ENCODE measurements around the gene LACC1.

LACC1 gene

DNA sequence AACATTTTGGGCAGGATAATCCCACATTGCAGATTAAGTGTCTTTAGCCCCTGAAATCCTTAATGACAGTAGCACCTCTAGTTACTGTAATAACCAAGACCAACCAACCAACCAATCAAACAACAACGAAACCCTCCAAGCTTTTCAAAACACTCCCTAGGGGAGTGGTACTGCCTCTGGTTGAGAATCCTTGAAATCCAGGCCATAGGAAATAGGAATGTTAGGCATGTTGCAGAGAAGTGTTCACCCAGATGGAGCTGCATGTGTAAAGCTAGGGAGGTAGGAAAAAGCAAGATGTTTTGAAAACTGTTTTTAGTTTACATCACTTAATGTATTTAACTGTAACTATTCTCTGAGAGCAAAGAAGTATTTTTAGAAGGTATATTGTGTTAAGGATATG is 4.5 kb downstream of the LACC1 start:
- no peak for DNase-seq (ENCODE audit: low spot score)

DNA sequence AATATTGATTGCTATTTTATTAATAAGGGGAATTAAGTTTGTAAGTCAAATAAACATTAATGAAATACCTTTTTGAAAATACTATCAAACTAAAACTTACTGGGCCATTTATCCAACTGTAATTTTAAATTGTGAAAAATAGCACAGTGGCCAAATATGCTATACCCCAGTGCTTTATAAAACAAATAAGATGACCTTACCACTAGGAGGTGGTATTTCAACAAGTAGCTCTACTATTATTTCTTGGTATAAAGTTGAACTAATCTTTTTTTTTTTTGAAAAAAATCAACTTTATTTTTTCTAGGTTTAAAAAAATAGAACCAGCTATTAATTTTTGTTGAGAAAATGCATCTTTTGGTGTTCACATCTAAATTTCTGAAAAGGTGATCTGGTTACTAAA is 14.7 kb downstream of the LACC1 start:
- DNase-seq (ENCODE audit: low spot score) = no peak

DNA sequence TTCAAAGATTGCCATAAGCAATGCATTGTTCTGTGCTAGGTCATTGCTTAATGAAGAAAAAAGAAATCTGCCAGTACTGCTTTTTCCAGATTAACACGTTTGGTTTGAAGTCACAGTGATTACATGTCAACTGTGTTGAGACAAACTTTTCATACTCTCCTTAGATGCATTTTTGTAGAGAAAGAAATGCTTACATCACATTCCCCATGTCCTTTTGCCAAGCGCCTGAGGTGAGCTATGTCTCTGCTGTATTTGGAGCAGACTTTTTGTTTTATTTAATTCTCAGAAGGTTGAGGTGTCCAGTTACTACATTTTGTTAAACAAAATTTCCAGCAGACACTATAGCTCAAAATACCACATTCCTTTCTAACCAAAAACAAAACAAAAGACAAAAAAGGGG is 16.2 kb downstream of the LACC1 start:
- no peak for DNase-seq (ENCODE audit: low spot score)

DNA sequence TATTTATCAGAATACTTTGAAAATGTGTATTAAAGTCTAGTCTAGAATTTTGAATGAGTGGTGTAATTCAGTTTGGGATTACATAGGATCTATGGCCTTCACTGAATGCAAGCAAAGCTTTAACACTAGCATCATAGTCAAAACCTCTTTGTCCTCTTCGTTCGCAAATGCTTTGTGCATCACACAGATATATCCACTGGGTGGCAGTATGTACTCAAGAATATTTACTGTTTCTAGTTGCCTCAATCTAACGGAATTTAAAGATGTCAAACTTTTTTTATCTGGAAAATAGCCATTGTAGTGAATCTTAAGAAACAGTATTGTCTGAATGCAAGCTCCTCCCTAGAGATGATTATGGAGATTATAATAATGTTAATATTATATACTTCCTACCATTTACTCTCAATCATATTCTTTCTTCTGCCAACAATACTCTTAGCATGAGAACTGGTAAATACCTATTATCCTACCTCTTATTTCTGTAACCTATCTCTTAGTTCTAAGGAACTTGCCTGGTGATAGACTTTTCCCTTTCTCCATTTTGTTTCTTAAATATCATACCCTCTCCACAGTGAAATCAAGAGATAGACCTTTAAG is 25.8 kb downstream of the LACC1 start:
- DNase-seq (ENCODE audit: low spot score) = peak; percentile 73

DNA sequence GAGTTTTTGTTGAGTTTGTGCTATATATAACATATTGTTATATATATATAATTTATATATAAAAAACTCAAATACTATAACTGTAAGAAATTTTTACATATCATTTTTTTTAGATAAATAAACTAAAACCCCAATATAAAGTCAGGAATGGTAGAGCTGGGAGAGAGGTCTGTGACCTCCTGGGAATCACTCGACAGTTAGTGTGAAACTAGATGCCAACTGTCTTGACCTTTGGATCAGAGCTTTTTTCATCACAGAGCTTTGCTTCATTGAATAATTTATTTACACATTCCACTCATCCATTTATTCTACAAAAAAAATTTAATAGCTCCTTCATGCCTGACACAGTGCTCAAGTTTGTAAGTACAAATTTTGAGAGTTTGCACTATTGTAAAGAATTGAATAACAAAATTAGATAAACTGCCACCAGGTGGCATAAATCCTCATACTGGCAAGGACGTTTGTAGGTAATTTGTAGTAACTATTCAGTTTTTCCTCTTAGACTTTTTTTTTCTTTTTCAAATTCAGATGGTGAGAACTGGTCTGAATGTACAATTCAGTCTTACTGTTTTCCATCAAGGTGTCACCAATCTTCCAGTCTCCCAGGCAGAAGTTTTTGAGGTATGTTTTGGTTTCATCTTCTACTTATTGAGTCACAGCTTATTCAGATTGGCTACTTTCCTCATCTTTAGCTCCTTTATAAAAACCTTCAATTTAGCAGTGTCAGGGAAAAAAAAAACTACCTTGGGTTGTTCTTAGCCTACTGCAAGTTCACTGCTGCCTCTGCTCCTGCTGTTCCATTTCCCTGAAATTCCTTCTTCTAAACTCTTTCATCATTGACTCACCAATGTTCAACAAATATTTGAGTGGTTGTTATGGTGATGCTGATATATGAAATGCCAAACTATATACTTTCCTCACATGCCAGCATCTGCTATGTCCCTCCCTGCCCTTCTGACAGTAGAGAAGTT is 28.7 kb downstream of the LACC1 start:
- DNase-seq (ENCODE audit: low spot score) = peak; percentile 24

DNA sequence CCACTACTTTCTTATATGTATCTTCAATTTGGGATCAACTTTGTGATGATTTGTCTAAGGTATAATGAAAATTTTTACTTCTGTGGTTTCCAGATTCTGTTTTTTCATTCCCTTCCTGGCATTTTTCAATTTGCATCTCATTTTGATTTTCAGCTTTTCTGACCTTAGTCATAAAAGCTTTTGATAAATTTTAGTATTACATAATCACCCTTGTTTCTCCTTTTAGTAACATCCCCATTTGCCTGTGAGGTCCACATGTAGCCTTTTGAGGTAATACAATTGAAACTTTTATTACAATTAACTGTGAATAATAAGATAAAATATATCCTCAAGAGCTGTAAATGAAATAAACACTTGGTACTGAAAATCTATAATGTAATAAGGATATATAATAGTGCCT is 31.2 kb downstream of the LACC1 start:
- DNase-seq (ENCODE audit: low spot score) = no peak

DNA sequence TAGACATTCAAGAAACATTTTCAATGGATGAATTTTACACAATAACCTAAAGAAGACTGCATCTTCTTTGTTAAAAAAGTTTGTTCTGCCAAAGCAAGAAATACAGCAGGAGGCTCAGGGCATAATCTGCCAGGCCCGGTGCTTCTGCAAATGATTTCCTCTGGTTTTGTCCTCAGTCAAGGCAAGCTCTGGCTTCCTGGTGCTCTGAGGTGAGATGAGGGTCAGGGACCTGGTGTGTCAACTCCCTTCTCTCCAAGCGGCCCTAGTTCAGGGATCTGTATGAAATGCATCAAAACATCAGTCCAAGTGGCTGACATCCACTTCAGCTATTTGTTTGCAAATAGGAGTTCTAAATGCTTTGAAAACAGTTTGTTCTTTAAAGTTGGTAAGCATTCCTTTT is 31.6 kb downstream of the LACC1 start:
- no peak for DNase-seq (ENCODE audit: low spot score)

DNA sequence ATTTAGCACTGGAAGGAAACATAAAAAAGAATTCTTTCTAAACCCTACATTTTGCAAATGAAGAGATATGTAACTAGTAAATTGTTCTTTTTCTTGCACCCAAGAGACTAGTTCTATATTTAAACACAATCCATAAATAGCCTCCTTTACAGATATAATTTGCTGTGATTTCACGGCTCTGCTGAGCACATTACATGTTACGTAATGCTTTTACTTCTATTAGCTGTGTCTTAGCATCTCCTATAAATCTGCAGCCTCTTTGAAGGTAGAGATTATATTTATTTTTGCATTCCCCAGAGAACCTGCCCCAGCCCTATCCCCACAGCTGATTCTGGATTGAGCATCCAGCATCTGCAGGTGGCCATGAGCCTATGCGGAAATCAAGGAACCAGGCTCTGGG is 32.2 kb downstream of the LACC1 start:
- no peak for DNase-seq (ENCODE audit: low spot score)

DNA sequence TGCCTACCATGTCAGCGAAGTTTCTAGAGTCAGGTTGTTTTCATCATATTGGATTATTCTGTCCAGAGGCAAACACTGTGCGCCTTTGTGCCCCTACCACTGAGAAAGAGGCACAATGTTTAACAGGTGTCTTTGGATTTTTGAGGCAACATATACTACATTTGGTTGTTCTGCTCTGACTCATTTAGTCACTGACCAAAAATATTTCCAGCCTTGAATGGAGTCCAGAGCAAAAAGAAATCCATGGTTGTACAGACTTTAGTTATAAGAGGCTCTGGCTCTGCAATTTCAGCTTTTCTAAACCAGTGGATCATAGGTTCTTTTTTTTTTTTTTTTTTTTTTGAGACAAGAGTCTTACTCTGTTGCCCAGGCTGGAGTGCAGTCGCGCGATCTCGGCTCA is 35.7 kb downstream of the LACC1 start:
- no peak for DNase-seq (ENCODE audit: low spot score)

DNA sequence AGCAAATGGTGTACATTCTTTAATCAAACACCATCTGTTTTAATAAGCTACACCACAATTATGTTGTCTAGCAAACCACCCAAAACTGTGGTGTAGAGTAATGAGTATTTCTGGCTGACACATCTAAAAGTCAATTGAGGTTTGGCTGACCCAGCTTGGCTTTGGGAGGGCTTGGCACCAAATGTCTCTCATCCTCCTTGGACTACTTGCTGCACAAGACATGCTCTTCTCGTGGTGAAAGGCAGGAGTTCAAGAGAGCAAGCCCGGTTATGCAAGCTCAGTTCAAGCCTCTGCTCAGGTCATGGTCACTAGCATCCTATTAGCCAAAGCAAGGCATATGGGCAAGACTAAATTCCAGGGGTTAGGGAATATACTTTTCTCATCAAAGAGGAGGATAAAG is 37.1 kb downstream of the LACC1 start:
- no peak for DNase-seq (ENCODE audit: low spot score)

DNA sequence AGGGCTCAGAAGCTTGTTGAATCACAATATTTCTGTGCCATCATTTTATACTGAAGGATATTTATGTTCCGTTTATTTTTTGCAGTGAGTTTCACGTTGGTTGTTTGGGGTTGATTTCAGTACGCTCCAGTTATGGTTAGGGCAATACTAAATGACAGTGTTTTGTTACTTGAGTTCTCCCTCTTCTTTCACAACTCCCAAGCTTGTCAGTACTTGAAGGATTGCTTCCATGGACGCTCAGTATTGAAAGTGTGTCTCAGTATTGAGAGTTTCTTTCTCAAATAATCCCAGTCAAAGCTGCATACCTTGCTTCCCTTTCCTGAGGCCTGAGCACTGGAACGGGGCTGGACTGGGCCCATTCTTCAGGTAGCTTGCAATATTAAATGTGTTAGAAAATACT is 38.9 kb downstream of the LACC1 start:
- no peak for DNase-seq (ENCODE audit: low spot score)

DNA sequence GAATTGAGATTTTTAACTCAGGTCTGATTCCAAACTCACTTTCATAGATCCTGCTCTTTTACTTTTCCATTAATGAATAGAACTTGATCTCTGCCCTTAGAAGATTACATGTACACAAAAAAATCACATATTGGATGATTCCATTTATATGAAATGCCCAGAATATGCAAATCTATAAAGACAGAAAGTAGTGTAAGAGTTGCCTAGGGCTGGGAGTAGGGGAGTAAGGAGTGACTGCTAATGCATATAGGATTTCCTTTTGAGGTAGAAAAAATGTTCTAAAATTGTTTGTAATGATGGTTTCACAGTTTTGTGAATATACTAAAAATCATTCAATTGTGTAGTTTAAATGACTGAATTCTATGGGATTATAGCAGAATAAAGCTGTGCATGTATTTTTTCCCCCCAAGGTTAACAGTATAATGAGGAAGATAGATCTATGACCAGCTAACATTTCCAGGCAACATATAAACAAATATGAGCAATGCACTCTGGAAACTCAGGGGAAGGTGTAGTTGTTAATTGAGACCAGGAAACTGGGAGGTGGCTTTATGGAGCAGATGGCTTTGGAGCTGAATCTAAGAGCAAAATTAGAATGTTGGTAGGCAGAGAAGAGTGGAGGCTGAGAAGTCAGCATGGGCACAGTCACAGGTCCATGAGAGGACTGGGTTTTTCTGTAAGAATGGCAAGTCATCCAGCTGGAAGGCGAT is 41.4 kb downstream of the LACC1 start:
- no peak for DNase-seq (ENCODE audit: low spot score)

DNA sequence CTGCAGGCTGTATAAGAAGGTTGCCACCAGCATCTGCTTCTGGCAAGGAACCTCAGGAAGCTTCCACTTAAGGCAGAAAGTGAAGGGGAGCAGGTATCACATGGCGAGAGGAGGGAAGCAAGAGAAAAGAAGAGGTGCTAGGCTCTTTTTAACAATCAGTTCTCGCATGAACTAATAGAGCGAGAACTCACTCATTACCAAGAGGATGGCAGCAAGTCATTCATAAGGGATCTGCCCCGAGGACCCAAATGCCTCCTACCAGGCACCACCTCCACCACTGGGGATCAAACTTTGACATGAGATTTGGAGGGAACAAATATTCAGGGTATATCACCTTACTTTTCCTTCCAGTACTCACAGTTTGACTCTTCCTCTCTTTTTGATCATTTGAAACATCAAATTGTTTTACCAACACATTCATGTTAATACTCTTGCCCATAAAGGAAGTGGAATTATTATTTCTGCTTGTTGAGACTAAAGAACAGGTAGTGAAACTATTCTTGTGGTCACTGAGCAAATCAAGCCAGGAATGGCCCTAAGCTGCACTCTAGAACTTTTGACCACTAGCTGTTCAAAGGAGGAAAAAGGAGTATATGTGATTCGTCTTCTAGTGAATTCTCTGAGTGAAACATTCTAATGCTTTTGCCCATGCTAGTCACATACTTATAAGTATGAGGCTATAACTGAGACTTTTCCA is 45.0 kb downstream of the LACC1 start:
- no peak for DNase-seq (ENCODE audit: low spot score)

DNA sequence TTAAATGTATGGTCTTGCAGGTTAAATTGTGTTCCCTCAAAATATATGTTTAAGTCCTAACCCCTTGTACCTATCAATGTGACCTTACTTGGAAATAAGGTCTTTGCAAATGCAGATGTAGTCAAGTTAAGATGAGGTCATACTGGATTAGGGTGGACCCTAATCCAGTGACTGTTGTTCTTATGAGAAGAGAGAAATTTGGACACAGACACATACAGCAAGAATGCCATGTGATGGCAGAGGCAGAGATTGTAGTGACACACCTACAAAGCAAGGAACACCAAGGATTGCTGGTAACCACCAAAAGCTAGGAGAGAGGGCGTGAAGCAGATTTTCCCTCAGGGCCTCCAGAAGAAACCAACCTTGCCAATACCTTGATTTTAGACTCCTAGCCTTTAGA is 50.2 kb downstream of the LACC1 start:
- DNase-seq (ENCODE audit: low spot score) = no peak

DNA sequence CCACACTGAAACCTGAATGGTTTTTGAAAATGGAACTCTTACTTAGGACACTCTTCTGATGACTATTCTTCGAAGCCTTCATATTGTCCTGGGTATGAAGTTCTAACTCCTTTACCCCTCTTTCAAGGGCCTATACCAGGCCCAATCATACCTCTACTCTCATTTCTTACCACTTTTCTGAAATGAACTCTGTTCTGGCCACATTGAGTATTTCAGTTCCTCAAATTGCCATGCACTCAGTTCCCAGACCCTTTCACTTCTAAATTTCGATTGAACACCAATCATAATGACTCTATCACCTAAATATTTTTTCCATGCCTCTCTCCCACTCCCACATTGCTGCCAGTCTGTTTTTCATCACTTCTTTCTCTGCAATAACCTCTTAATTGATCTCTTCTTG is 53.7 kb downstream of the LACC1 start:
- no peak for DNase-seq (ENCODE audit: low spot score)

DNA sequence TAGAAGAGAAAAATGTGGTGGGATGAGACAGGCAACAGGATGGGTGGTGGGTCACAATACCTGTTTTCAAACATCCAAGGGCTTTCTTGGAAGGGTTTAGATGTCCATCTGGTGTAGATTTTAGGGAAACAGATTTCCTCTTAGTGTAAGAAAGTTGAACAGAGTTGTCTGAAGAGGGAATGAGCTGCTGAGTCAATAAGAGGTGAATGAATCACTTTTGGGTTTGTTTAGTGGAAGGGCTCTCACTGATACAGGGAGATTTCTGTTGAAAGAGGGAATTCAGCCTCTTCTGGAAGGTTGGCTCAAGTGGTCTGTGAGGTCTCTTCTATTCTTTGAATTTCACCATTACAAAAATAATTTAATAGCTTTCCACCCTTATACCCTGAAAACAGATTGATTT is 54.6 kb downstream of the LACC1 start:
- no peak for DNase-seq (ENCODE audit: low spot score)

DNA sequence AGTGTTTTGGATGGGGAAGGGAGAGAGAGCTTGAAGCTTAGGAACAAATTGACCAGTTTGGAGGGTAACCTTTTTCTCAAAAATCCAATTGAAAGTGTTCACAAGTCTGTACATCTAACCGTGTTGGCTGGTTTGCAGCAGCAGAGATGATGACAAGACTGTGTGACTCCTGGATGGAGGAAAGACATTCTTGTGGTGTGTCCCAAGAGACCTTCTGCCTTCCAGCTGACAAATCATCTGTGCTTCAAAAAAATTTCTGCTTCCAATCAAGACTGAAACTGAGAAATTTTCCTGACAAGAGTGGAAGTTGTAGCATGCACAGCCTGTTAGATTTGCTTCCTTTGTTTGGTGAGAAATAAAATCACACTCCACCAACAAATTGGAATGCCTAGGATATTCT is 56.2 kb downstream of the LACC1 start:
- no peak for DNase-seq (ENCODE audit: low spot score)

DNA sequence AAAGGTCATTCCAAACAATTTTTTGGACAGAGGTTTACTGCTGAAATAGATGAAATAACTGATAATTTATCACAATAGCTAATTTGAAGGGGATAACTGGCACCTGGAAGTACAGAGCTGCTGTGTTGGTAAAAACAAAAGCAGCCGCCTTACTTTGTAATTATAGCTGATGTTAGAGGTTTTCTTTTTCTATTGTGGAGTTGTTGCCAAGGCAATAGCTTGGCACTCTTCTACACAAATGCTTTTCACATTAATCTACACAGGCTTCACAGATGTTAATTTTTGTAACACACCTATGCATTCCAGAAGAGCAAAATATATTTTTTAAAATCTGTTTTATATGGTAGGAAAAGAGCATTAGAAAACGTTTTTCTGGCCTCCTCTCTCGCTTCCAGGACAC is 56.9 kb downstream of the LACC1 start:
- no peak for DNase-seq (ENCODE audit: low spot score)

DNA sequence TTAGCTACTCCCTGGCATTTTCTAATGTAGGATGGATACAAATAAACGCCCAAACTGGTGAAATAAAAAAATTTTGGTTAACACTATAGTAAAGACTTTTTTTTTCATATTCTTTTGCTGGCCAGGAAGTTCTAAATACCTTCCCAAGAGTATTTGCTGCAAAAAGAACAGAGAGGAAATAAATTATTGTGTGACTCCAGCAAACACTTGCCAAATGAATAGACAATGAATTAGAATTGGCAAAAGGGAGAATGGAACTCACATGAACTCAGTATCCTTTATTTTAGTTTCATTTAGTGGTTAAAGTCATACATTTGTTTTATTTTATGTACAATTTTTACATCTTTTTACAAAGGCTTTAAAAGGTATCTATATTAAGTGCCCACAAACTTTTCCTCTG is 58.1 kb downstream of the LACC1 start:
- DNase-seq (ENCODE audit: low spot score) = no peak

DNA sequence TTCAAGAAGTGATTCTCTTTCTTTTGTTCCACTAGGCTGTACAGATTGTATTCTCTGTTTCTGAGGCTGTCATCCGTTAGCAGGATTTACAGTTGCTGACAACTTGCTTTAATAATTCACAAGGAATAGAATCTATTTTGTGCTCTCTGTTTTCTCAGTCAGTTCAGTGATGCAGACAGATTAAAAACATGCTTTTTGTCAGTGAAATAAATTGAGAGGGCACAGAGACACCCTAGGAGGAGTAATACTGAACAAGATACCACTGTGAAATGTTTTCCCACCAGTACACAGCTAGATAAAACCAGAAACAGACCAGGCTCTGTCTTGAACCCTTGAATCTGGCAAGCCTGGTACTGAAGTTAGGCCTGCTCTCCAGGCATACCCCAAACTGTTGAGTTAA is 58.7 kb downstream of the LACC1 start:
- DNase-seq (ENCODE audit: low spot score) = no peak

DNA sequence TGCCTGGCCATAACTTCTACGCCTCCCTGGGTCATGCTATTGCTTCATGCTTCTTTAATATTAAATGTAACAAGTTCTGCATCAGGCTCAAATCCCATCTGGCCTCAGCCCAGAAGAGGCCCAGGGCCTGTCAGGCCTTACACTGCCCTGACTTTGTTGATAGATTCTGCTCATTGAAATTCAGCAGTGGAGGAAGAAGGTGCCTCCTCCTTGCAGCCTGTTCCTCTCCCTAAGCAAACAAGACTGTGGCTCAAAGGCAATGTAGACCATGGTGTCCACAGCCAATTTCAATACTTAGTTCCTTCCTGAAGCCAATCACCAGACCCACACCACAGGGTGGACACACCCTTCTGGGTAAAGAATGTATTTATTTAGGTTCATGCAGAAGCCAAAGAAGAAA is 59.4 kb downstream of the LACC1 start:
- no peak for DNase-seq (ENCODE audit: low spot score)

DNA sequence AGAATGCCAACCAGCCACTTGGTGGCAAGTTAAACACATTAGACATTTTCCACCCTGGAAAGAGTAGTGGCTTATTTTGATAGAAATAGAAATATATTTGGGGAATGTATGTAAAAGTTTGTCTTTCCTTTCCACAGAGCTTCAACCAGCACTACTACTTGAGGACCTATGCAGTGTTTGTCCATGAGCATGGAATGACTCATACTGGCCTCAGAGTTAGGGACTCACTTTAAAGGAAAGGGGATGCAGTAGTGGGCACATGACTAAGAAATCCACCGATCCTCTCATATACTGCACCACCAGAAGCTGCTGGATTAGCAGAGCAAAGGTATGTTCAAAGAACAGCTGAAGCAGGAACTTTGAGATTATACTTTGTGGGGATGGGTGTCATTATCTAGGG is 62.6 kb downstream of the LACC1 start:
- DNase-seq (ENCODE audit: low spot score) = no peak
